Hepatocyte (in vitro differentiated cells): ENCODE measurements around the gene ATXN10. TPM values are rescaled to one million over a fixed set of nuclear protein-coding genes. Genes with fewer than 3 reads are reported as not detected.

Experiments
- DNase-seq: peaks from one replicate; pipeline ENCODE4 v3.0.0-alpha.2; 2016; ENCODE audit warnings: low spot score
- H2AFZ ChIP-seq: fragments of 200-600 bp; sonication (generic); 2 replicates; pipeline ENCODE4 v1.6.0; 2016; ENCODE audit warnings: antibody characterized with exemption, mild to moderate bottlenecking
- H3K27ac ChIP-seq: fragments of 200-600 bp; sonication (generic); 2 replicates; pipeline ENCODE4 v1.5.1; 2016; ENCODE audit warnings: mild to moderate bottlenecking
- H3K27me3 ChIP-seq: fragments of 200-600 bp; sonication (generic); 2 replicates; pipeline ENCODE4 v1.6.1; 2016
- H3K36me3 ChIP-seq: fragments of 200-600 bp; sonication (generic); replicated peaks from 2 replicates; pipeline ENCODE4 v1.5.1; 2016; ENCODE audit warnings: low read depth; ENCODE audit not compliant: insufficient read depth
- H3K4me1 ChIP-seq: fragments of 200-600 bp; sonication (generic); 2 replicates; pipeline ENCODE4 v1.5.1; 2016; ENCODE audit warnings: mild to moderate bottlenecking, moderate library complexity; ENCODE audit not compliant: insufficient read depth
- H3K4me2 ChIP-seq: fragments of 200-600 bp; sonication (generic); 2 replicates; pipeline ENCODE4 v1.6.0; 2016
- H3K4me3 ChIP-seq: fragments of 200-600 bp; sonication (generic); 2 replicates; pipeline ENCODE4 v1.5.1; 2016; ENCODE audit warnings: mild to moderate bottlenecking
- H3K79me2 ChIP-seq: fragments of 200-600 bp; sonication (generic); 2 replicates; pipeline ENCODE4 v1.6.0; 2017; ENCODE audit warnings: mild to moderate bottlenecking
- H3K9me2 ChIP-seq: fragments of 200-600 bp; sonication (generic); replicated peaks from 2 replicates; pipeline ENCODE4 v1.6.0; 2017; ENCODE audit warnings: mild to moderate bottlenecking; ENCODE audit not compliant: insufficient read depth
- H3K9me3 ChIP-seq: fragments of 200-600 bp; sonication (generic); 2 replicates; pipeline ENCODE4 v1.5.1; 2016; ENCODE audit warnings: low read depth, mild to moderate bottlenecking
- H4K20me1 ChIP-seq: fragments of 200-600 bp; sonication (generic); 2 replicates; pipeline ENCODE4 v1.6.0; 2016; ENCODE audit warnings: mild to moderate bottlenecking; ENCODE audit not compliant: insufficient read depth, poor library complexity, severe bottlenecking
- EZH2 ChIP-seq: fragments of 200-600 bp; sonication (generic); IDR thresholded peaks from 2 replicates; pipeline ENCODE4 v1.6.1; 2016; ENCODE audit warnings: antibody characterized with exemption, mild to moderate bottlenecking, borderline replicate concordance
- EZH2phosphoT487 ChIP-seq: fragments of 200-600 bp; sonication (generic); IDR thresholded peaks from one replicate; pipeline ENCODE4 v1.6.1; 2018; ENCODE audit warnings: antibody characterized with exemption, mild to moderate bottlenecking, low read depth, moderate library complexity; ENCODE audit not compliant: unreplicated experiment, severe bottlenecking
- WGBS: methylation state at CpG from one replicate; pipeline ENCODE4 v1.1.6; 2016; ENCODE audit warnings: low lambda C conversion rate; ENCODE audit errors: missing lambda C conversion rate; 5-methylcytosine and 5-hydroxymethylcytosine counted together
- polyA plus RNA-seq: library from polyadenylated mRNA; unstranded; fragments of >200 nt; fragmentation: Nextera tagmentation; extraction: Ambion mirVana; gene quantifications from 2 replicates; pipeline ENCODE4 v1.2.1, GENCODE V29; 2016
- total RNA-seq: library from RNA; depleted of rRNA; stranded (reverse); fragments of >200 nt; gene quantifications from 2 replicates; pipeline ENCODE4 v1.2.3, GENCODE V29; 2014
- TF ChIP-seq, protein P1 (sequence below): fragments of 200-600 bp; sonication (generic); IDR thresholded peaks from 2 replicates; pipeline ENCODE4 v1.5.1; 2016; ENCODE audit warnings: antibody characterized with exemption, mild to moderate bottlenecking; ENCODE audit not compliant: poor library complexity

Gene ATXN10
- total and polyA plus RNA-seq, 2 experiments from 2014 or later, result 141 to 186 TPM

- Histone ChIP-seq H3K79me2 (no peaks in the 10 kb centered on the region), H3K4me2 (no peak overlapping the region), H2AFZ (no peak overlapping the region), H3K9me2 (no peaks in the 10 kb centered on the region), H3K27me3 (peaks cover 40% of the 10 kb centered on the region), H3K27ac (no peak overlapping the region), H3K4me3 (no peak overlapping the region), H3K36me3 (no peaks in the 10 kb centered on the region), H3K9me3 (no peaks in the 10 kb centered on the region), H3K4me1 (peaks cover 19% of the 10 kb centered on the region), H4K20me1 (no peaks in the 10 kb centered on the region)
- 35% methylated on average over 19 of the region's 19 CpGs for WGBS
- TF ChIP-seq EZH2 (no peak), EZH2phosphoT487 (no peak)
- TF ChIP-seq, protein P1, sequence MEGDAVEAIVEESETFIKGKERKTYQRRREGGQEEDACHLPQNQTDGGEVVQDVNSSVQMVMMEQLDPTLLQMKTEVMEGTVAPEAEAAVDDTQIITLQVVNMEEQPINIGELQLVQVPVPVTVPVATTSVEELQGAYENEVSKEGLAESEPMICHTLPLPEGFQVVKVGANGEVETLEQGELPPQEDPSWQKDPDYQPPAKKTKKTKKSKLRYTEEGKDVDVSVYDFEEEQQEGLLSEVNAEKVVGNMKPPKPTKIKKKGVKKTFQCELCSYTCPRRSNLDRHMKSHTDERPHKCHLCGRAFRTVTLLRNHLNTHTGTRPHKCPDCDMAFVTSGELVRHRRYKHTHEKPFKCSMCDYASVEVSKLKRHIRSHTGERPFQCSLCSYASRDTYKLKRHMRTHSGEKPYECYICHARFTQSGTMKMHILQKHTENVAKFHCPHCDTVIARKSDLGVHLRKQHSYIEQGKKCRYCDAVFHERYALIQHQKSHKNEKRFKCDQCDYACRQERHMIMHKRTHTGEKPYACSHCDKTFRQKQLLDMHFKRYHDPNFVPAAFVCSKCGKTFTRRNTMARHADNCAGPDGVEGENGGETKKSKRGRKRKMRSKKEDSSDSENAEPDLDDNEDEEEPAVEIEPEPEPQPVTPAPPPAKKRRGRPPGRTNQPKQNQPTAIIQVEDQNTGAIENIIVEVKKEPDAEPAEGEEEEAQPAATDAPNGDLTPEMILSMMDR, result peak; percentile 71
- DNase-seq, result peak; percentile 60
Observed at GRCh38 chr22:45863981-45864751, 192.5 kb downstream of the ATXN10 start.

- peaks cover 49% of the 10 kb centered on the region for H3K27me3 ChIP-seq
- TF ChIP-seq, protein P1, result no peak
- no peak for TF ChIP-seq EZH2phosphoT487
- TF ChIP-seq EZH2, result no peak
- 84% methylated on average over 11 of the region's 11 CpGs for WGBS
- no peak overlapping the region for H3K4me2 ChIP-seq
- no peaks in the 10 kb centered on the region for H3K36me3 ChIP-seq
- H2AFZ ChIP-seq, result no peak overlapping the region
- H3K79me2 ChIP-seq, result no peaks in the 10 kb centered on the region
- no peaks in the 10 kb centered on the region for H3K9me2 ChIP-seq
- DNase-seq, result no peak
- H3K9me3 ChIP-seq, result no peaks in the 10 kb centered on the region
- no peaks in the 10 kb centered on the region for H4K20me1 ChIP-seq
- no peak overlapping the region for H3K27ac ChIP-seq
- peaks cover 19% of the 10 kb centered on the region for H3K4me1 ChIP-seq
- no peak overlapping the region for H3K4me3 ChIP-seq
Observed at GRCh38 chr22:45864959-45865476, 193.4 kb downstream of the ATXN10 start.

- no peaks in the 10 kb centered on the region for H3K36me3 ChIP-seq
- no peak overlapping the region for H3K4me3 ChIP-seq
- 95% methylated on average over 22 of the region's 24 CpGs for WGBS
- no peaks in the 10 kb centered on the region for H3K79me2 ChIP-seq
- TF ChIP-seq EZH2phosphoT487 (no peak), EZH2 (no peak)
- TF ChIP-seq, protein P1, result no peak
- no peak for DNase-seq
- no peak overlapping the region for H3K4me2 ChIP-seq
- H3K27ac ChIP-seq, result no peak overlapping the region
- no peaks in the 10 kb centered on the region for H4K20me1 ChIP-seq
- peaks cover 19% of the 10 kb centered on the region for H3K4me1 ChIP-seq
- H3K9me3 ChIP-seq, result no peaks in the 10 kb centered on the region
- no peaks in the 10 kb centered on the region for H3K9me2 ChIP-seq
- no peak overlapping the region for H2AFZ ChIP-seq
- peaks cover 54% of the 10 kb centered on the region for H3K27me3 ChIP-seq
Observed at GRCh38 chr22:45865561-45866125, 194.0 kb downstream of the ATXN10 start.
